Measurements from ENCODE around the gene SHF.
"Not testable (repeated sequence)": the region's sequence is repeated elsewhere in the genome, so short reads cannot be mapped to it uniquely, and the experiment has no call there.

The SHF gene

GRCh38 chr15:45187894-45188830 is at the start of gene SHF:
Gene SHF, minus strand, starts transcription at chr15:45187966. Its CDS starts 15 bp downstream, at chr15:45187951.
- H3K4me1 ChIP-seq (ENCODE audit: insufficient read depth, low read length) = peaks cover 16% of the 10 kb centered on the region
- peak within 1 kb of the TSS; percentile 77 for H3K9ac ChIP-seq (ENCODE audit: low read depth, low read length)
- H3K36me3 ChIP-seq (ENCODE audit: insufficient read depth, low read length) = no peaks in the 10 kb centered on the region
- H3K9me3 ChIP-seq (ENCODE audit: control insufficient read depth, insufficient read depth, low read length) = no peaks in the 10 kb centered on the region

- H3K36me3 ChIP-seq (ENCODE audit: insufficient read depth, low read length); H3K4me1 ChIP-seq (ENCODE audit: insufficient read depth, low read length); H3K9me3 ChIP-seq (ENCODE audit: control insufficient read depth, insufficient read depth, low read length); H3K9ac ChIP-seq (ENCODE audit: low read depth, low read length): not testable (repeated sequence)
Observed at GRCh38 chr15:45236806-45237205, 49.0 kb upstream of the SHF start.

GRCh38 chr15:45234562-45235235 is 46.9 kb upstream of the SHF start:
- H3K36me3 ChIP-seq (ENCODE audit: insufficient read depth, low read length) = no peaks in the 10 kb centered on the region
- H3K9ac ChIP-seq (ENCODE audit: low read depth, low read length) = no peak overlapping the region
- H3K9me3 ChIP-seq (ENCODE audit: control insufficient read depth, insufficient read depth, low read length) = no peaks in the 10 kb centered on the region
- no peaks in the 10 kb centered on the region for H3K4me1 ChIP-seq (ENCODE audit: insufficient read depth, low read length)

GRCh38 chr15:45231864-45232562 is 44.2 kb upstream of the SHF start:
- H3K9me3 ChIP-seq (ENCODE audit: control insufficient read depth, insufficient read depth, low read length) = no peaks in the 10 kb centered on the region
- no peaks in the 10 kb centered on the region for H3K4me1 ChIP-seq (ENCODE audit: insufficient read depth, low read length)
- H3K9ac ChIP-seq (ENCODE audit: low read depth, low read length) = no peak overlapping the region
- no peaks in the 10 kb centered on the region for H3K36me3 ChIP-seq (ENCODE audit: insufficient read depth, low read length)

- H3K9me3 ChIP-seq (ENCODE audit: control insufficient read depth, insufficient read depth, low read length) = no peaks in the 10 kb centered on the region
- no peak overlapping the region for H3K9ac ChIP-seq (ENCODE audit: low read depth, low read length)
Observed at GRCh38 chr15:45231132-45231531, 43.4 kb upstream of the SHF start.

GRCh38 chr15:45230245-45230965 is 42.6 kb upstream of the SHF start:
- no peaks in the 10 kb centered on the region for H3K4me1 ChIP-seq (ENCODE audit: insufficient read depth, low read length)
- H3K9me3 ChIP-seq (ENCODE audit: control insufficient read depth, insufficient read depth, low read length) = no peaks in the 10 kb centered on the region
- H3K36me3 ChIP-seq (ENCODE audit: insufficient read depth, low read length) = no peaks in the 10 kb centered on the region
- H3K9ac ChIP-seq (ENCODE audit: low read depth, low read length) = no peak overlapping the region

More at GRCh38 chr15:45231132-45231531, 43.4 kb upstream of the SHF start:
- Histone ChIP-seq H3K4me1 (ENCODE audit: insufficient read depth, low read length) (no peaks in the 10 kb centered on the region), H3K36me3 (ENCODE audit: insufficient read depth, low read length) (no peaks in the 10 kb centered on the region)

GRCh38 chr15:45228931-45229330 is 41.2 kb upstream of the SHF start:
- no peaks in the 10 kb centered on the region for H3K4me1 ChIP-seq (ENCODE audit: insufficient read depth, low read length)
- H3K9ac ChIP-seq (ENCODE audit: low read depth, low read length) = no peak overlapping the region
- no peaks in the 10 kb centered on the region for H3K36me3 ChIP-seq (ENCODE audit: insufficient read depth, low read length)
- no peaks in the 10 kb centered on the region for H3K9me3 ChIP-seq (ENCODE audit: control insufficient read depth, insufficient read depth, low read length)

- no peak overlapping the region for H3K9ac ChIP-seq (ENCODE audit: low read depth, low read length)
- no peaks in the 10 kb centered on the region for H3K4me1 ChIP-seq (ENCODE audit: insufficient read depth, low read length)
- no peaks in the 10 kb centered on the region for H3K9me3 ChIP-seq (ENCODE audit: control insufficient read depth, insufficient read depth, low read length)
- H3K36me3 ChIP-seq (ENCODE audit: insufficient read depth, low read length) = no peaks in the 10 kb centered on the region
Observed at GRCh38 chr15:45225506-45226273, 37.9 kb upstream of the SHF start.

GRCh38 chr15:45224621-45225217 is 37.0 kb upstream of the SHF start:
- no peak overlapping the region for H3K9ac ChIP-seq (ENCODE audit: low read depth, low read length)
- no peaks in the 10 kb centered on the region for H3K9me3 ChIP-seq (ENCODE audit: control insufficient read depth, insufficient read depth, low read length)
- no peaks in the 10 kb centered on the region for H3K4me1 ChIP-seq (ENCODE audit: insufficient read depth, low read length)
- no peaks in the 10 kb centered on the region for H3K36me3 ChIP-seq (ENCODE audit: insufficient read depth, low read length)

- Histone ChIP-seq H3K4me1 (ENCODE audit: insufficient read depth, low read length) (no peaks in the 10 kb centered on the region), H3K36me3 (ENCODE audit: insufficient read depth, low read length) (no peaks in the 10 kb centered on the region), H3K9me3 (ENCODE audit: control insufficient read depth, insufficient read depth, low read length) (no peaks in the 10 kb centered on the region), H3K9ac (ENCODE audit: low read depth, low read length) (no peak overlapping the region)
Observed at GRCh38 chr15:45221967-45222366, 34.2 kb upstream of the SHF start.

- Histone ChIP-seq H3K36me3 (ENCODE audit: insufficient read depth, low read length) (no peaks in the 10 kb centered on the region), H3K4me1 (ENCODE audit: insufficient read depth, low read length) (no peaks in the 10 kb centered on the region), H3K9me3 (ENCODE audit: control insufficient read depth, insufficient read depth, low read length) (no peaks in the 10 kb centered on the region), H3K9ac (ENCODE audit: low read depth, low read length) (no peak overlapping the region)
Observed at GRCh38 chr15:45221053-45221599, 33.4 kb upstream of the SHF start.

- H3K36me3 ChIP-seq (ENCODE audit: insufficient read depth, low read length) = no peaks in the 10 kb centered on the region
- H3K4me1 ChIP-seq (ENCODE audit: insufficient read depth, low read length) = no peaks in the 10 kb centered on the region
- no peak overlapping the region for H3K9ac ChIP-seq (ENCODE audit: low read depth, low read length)
- H3K9me3 ChIP-seq (ENCODE audit: control insufficient read depth, insufficient read depth, low read length) = no peaks in the 10 kb centered on the region
Observed at GRCh38 chr15:45212493-45212892, 24.7 kb upstream of the SHF start.

GRCh38 chr15:45205192-45205591 is 17.4 kb upstream of the SHF start:
- 0 out of 2 replicates have a peak, but pooled peaks cover 4% of the 10 kb centered on the region for H3K4me1 ChIP-seq (ENCODE audit: insufficient read depth, low read length)
- H3K9me3 ChIP-seq (ENCODE audit: control insufficient read depth, insufficient read depth, low read length) = no peaks in the 10 kb centered on the region
- H3K9ac ChIP-seq (ENCODE audit: low read depth, low read length) = no peak overlapping the region
- H3K36me3 ChIP-seq (ENCODE audit: insufficient read depth, low read length) = no peaks in the 10 kb centered on the region
